ENCODE measurements around the gene INO80B. TPM values are rescaled to one million over a fixed set of nuclear protein-coding genes. Genes with fewer than 3 reads are reported as not detected.
A peak's percentile ranks its signal among the peaks of the same experiment; 100 is the strongest.

INO80B gene
- total and polyA plus RNA-seq, 2 of the 8 experiments (the other 6 are each of a cell fraction or from before 2014, with no cell fraction given), result 3.9 to 18.5 TPM

DNA sequence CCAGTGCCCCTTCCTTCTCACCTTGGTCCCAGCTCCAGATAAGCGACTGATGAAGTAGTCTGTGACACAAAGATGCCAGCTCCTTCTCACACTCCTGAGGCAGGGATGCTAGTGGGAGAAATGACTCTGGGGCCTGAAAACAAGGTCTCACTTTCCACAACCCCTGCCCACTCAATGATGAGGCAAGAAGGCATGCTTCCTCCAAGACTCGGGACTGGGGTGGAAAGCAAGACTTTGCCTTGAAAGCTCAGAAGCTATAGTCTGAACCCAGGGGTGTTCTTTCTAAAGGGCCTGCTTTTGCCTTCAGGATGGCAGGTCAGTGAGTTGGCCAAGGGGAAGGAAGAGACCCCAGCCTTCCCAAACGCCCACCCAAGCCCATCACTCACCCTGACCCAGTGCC is 26.5 kb downstream of the INO80B start:
- FAIRE-seq (no peak), DNase-seq (ENCODE audit: low read depth in 1 of 2, low spot score in 2 of 2) (no peak)
- no peak overlapping the region for H3K18ac ChIP-seq (ENCODE audit: extremely low read depth, low read length)
- 77% methylated on average over 2 of the region's 3 CpGs; no CpG with 5 or more reads in 1 of the 2 experiments for WGBS, 2 experiments (ENCODE audit: extremely low coverage in 1 of 2, insufficient coverage in 1 of 2, insufficient read length in 1 of 2, insufficient replicate concordance in 2 of 2, low coverage in 1 of 2, low lambda C conversion rate in 2 of 2, missing lambda C conversion rate in 1 of 2)
- H3K14ac ChIP-seq (ENCODE audit: insufficient read length), result no peak overlapping the region
- H3K36me3 ChIP-seq (ENCODE audit: control insufficient read depth in 2 of 4, insufficient read depth in 4 of 4, low read length in 3 of 4), result peaks cover 0 to 6% (median 2%) of the 10 kb centered on the region in 4 experiments; a peak in 5 of 8 replicates
- no peak overlapping the region for H2AK5ac ChIP-seq (ENCODE audit: low read depth, low read length)
- no peak overlapping the region for H2BK12ac ChIP-seq (ENCODE audit: low read depth, low read length)
- H4K91ac ChIP-seq (replicated peaks; ENCODE audit: insufficient read length, low read length), result no peak overlapping the region
- no peak overlapping the region for H3K23ac ChIP-seq (ENCODE audit: insufficient read length)
- peaks cover 0 to 10% (median 4%) of the 10 kb centered on the region in 4 experiments; a peak in 4 of 7 replicates for H3K4me1 ChIP-seq (replicated peaks in 1 of 4; ENCODE audit: control insufficient read depth in 3 of 4, insufficient read depth in 4 of 4, low read length in 3 of 4)
- H3K4me2 ChIP-seq (ENCODE audit: insufficient read depth in 1 of 2, low read depth in 2 of 2, low read length in 2 of 2), result peak overlapping the region; percentile 98 to 100
- H3K9me3 ChIP-seq (ENCODE audit: insufficient read depth in 2 of 2, low read depth in 1 of 2, low read length in 1 of 2), result no peaks in the 10 kb centered on the region
- peak overlapping the region in 1 of 4 experiments; percentile 35; a peak in 2 of 7 replicates for H3K9ac ChIP-seq (replicated peaks in 1 of 4; ENCODE audit: extremely low read depth in 1 of 4, low read depth in 3 of 4, low read length in 3 of 4)
- H2AFZ ChIP-seq (ENCODE audit: low read length), result no peak overlapping the region
- H2BK15ac ChIP-seq (ENCODE audit: low read length), result no peak overlapping the region
- peaks cover 0 to 9% of the 10 kb centered on the region in 2 experiments; a peak in 1 of 4 replicates for H3K79me2 ChIP-seq (ENCODE audit: control insufficient read depth in 1 of 2, insufficient read depth in 2 of 2, low read length in 2 of 2)
- no peaks in the 10 kb centered on the region; the same call in 1 of the 2 replicates for H3K79me1 ChIP-seq (ENCODE audit: low read depth, low read length)
- H3K4ac ChIP-seq (replicated peaks; ENCODE audit: insufficient read length, low read depth, low read length), result no peak overlapping the region
- no peak overlapping the region for H3K56ac ChIP-seq (replicated peaks; ENCODE audit: insufficient read length, low read depth, low read length)
- peaks cover 4 to 9% of the 10 kb centered on the region in 2 experiments for H4K20me1 ChIP-seq (replicated peaks in 1 of 2; ENCODE audit: control insufficient read depth in 1 of 2, insufficient read depth in 2 of 2, low read length in 2 of 2)
- ChIA-PET CTCF (ENCODE audit: partially characterized antibody) (interaction anchor here (0.6 to 8.0 kb wide), 15 partner anchors 8 to 107 kb away, joined by 3 to 73 read pairs (median 4); partner anchors contain the start of genes AUP1, HTRA2, INO80B and MOGS), POLR2A (ENCODE audit: partially characterized antibody) (interaction anchor here (0.8 to 7.3 kb wide), 17 partner anchors 9 to 90 kb away, joined by 3 to 85 read pairs (median 5); partner anchors contain the start of genes AUP1, C2orf81, DOK1 and HTRA2)
- H2BK120ac ChIP-seq (replicated peaks; ENCODE audit: low read depth, low read length), result no peak overlapping the region
- no peak overlapping the region for H3K27ac ChIP-seq (ENCODE audit: low read depth, low read length)
- peaks cover 9% of the 10 kb centered on the region; the same call in 1 of the 2 replicates for H3K23me2 ChIP-seq (ENCODE audit: low read depth, low read length)
- H3K4me3 ChIP-seq (ENCODE audit: extremely low read depth in 1 of 4, insufficient read depth in 2 of 4, low read depth in 3 of 4, low read length in 4 of 4), result peak overlapping the region; percentile 69 to 99 (median 93); a peak in 7 of 8 replicates
- H4K8ac ChIP-seq (ENCODE audit: extremely low read depth, insufficient read depth, low read length), result no peak overlapping the region
- H3K27me3 ChIP-seq (replicated peaks in 1 of 4; ENCODE audit: control insufficient read depth in 3 of 4, extremely low read depth in 1 of 4, insufficient read depth in 3 of 4, low read length in 3 of 4), result no peaks in the 10 kb centered on the region; a peak in 1 of 7 replicates
- H2BK5ac ChIP-seq (ENCODE audit: low read depth, low read length), result no peak overlapping the region
- no peak overlapping the region for H2BK20ac ChIP-seq (ENCODE audit: low read length)
- no peak overlapping the region for H4K5ac ChIP-seq (ENCODE audit: insufficient read length, low read depth, low read length)
- no peak for TF ChIP-seq TAF1 (IDR thresholded peaks at IDR 0.05; ENCODE audit: low read depth, low read length)
- TF ChIP-seq MAFK (IDR thresholded peaks at IDR 0.05; ENCODE audit: low read depth, low read length), result no peak
- no peak for TF ChIP-seq HDAC6 (IDR thresholded peaks at IDR 0.05; ENCODE audit: low read depth, low read length)
- TF ChIP-seq POLR2A (IDR thresholded peaks at IDR 0.05; ENCODE audit: control extremely low read depth in 1 of 2, low read depth in 2 of 2, low read length in 2 of 2), result no peak
- TF ChIP-seq RXRA (IDR thresholded peaks at IDR 0.05; ENCODE audit: insufficient read depth, low read depth, low read length), result no peak
- no peak for TF ChIP-seq PHF8 (conservative IDR thresholded peaks at IDR 0.05; ENCODE audit: low read depth, low read length)
- TF ChIP-seq KDM1A (IDR thresholded peaks at IDR 0.05; ENCODE audit: borderline replicate concordance, low read length), result no peak
- TF ChIP-seq GTF2F1 (IDR thresholded peaks at IDR 0.05; ENCODE audit: borderline replicate concordance, low read depth, low read length), result no peak
- TF ChIP-seq TCF12 (IDR thresholded peaks at IDR 0.05; ENCODE audit: low read depth, low read length), result no peak
- no peak for TF ChIP-seq SUZ12 (IDR thresholded peaks at IDR 0.05; ENCODE audit: low read length)
- no peak for TF ChIP-seq CHD2 (IDR thresholded peaks at IDR 0.05; ENCODE audit: low read length)
- no peak for TF ChIP-seq CBX5 (IDR thresholded peaks at IDR 0.05; ENCODE audit: low read depth, low read length)
- no peak for TF ChIP-seq SIX5 (IDR thresholded peaks at IDR 0.05; ENCODE audit: low read depth, low read length)
- TF ChIP-seq CHD1 (IDR thresholded peaks at IDR 0.05; ENCODE audit: low read depth, low read length), result no peak
- TF ChIP-seq BRCA1 (IDR thresholded peaks at IDR 0.05; ENCODE audit: low read depth, low read length), result no peak
